Measurements from ENCODE around the gene PSMD1.

DNA sequence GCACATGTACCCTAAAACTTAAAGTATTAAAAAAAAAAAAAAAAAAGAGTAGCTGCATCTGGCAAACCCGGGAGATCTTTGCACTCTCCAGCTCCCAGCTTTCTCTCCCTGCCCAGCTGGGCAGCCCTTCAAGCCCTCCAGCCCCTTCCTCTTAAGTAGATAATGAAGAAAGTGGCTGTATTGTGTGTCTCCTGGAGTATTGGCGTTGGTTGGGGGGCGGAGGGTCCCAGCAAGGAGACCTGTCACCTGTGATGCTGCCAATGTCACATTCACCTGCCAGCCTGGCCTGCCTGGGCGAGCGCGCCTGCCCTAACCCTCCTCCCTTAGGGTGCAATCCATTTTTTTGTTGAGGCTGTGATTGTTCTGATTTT lies 17.4 kb upstream of the PSMD1 start:
- TF ChIP-seq ELF4 (IDR thresholded peaks at IDR 0.05), result no peak
- TF ChIP-seq LEF1 (IDR thresholded peaks at IDR 0.05; ENCODE audit: borderline replicate concordance), result no peak
- TF ChIP-seq ZNF384 (IDR thresholded peaks at IDR 0.05), result no peak
- no peak for TF ChIP-seq HDGF (IDR thresholded peaks at IDR 0.05; ENCODE audit: borderline replicate concordance)
- no peak for TF ChIP-seq L3MBTL2 (conservative IDR thresholded peaks at IDR 0.05)
- no peak for TF ChIP-seq SP1 (IDR thresholded peaks at IDR 0.05)
- TF ChIP-seq, protein P1, sequence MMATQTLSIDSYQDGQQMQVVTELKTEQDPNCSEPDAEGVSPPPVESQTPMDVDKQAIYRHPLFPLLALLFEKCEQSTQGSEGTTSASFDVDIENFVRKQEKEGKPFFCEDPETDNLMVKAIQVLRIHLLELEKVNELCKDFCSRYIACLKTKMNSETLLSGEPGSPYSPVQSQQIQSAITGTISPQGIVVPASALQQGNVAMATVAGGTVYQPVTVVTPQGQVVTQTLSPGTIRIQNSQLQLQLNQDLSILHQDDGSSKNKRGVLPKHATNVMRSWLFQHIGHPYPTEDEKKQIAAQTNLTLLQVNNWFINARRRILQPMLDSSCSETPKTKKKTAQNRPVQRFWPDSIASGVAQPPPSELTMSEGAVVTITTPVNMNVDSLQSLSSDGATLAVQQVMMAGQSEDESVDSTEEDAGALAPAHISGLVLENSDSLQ (IDR thresholded peaks at IDR 0.05), result no peak
- TF ChIP-seq SUZ12 (IDR thresholded peaks at IDR 0.05), result no peak
- TF ChIP-seq FOXM1 (IDR thresholded peaks at IDR 0.05; ENCODE audit: borderline replicate concordance), result no peak
- no peak for TF ChIP-seq FOXA1 (IDR thresholded peaks at IDR 0.05)

Data from HEK293T (cell line).